Amniotic stem cell (primary cell): ENCODE data around the gene NEDD4L.
"Not testable (repeated sequence)": the region's sequence is repeated elsewhere in the genome, so short reads cannot be mapped to it uniquely, and the experiment has no call there.

Experiments used
- DNase-seq: peaks from one replicate; lab custom pipeline; 2025; lab: John Stamatoyannopoulos, UW

Gene NEDD4L

GRCh38 chr18:58427321-58427720 is 383.3 kb downstream of the NEDD4L start:
- no peak for DNase-seq

GRCh38 chr18:58429442-58429841 is 385.4 kb downstream of the NEDD4L start:
- no peak for DNase-seq

DNA sequence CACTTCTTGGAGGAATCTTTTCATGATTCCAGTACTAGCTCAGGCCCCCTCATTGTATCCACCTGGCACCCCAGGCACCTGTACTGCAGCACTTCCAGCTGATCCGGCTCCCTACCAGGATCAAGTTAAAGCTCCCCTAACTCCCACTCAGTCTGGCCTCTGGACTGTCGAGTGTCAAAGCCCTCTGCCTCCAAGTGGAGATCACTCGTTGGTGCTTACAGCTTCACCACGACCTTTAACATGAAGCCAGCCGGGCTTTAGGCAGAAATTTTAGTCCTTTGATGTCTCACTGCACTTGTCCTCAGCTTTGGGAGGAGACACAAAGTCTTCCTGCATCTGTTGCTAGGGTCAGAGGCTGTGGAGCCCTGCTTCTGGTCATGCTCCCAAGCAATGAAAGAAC is 387.2 kb downstream of the NEDD4L start:
- no peak for DNase-seq

DNA sequence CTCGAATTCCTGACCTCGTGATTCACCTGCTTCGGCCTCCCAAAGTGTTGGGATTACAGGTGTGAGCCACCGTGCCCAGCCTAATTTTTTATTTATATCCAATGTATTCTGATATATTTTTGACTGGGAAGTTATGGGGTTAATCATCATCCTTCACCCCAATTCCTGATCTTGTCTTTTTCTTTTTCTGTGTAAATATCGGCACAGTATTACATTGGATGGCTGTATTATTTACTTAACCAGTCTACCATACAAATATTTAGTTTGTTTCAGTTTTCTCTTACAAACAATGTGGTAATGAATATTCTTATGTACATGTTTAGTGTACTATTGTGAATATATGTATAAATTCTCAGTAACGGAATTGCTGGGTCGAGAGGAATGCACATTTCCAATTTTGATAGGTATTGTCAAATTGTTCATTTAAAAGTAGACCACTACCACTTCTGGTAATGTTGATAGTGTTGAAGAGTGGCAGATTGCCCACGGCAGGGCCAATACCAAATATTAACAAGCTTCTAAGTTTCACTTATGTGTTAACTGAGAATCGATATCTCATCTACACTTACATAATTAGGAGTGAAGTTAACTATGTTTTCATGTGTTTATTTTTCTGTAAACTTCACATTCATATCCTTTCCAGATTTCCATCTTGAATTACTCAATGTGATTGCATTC is 388.2 kb downstream of the NEDD4L start:
- no peak for DNase-seq

- not testable (repeated sequence) for DNase-seq
Measured at GRCh38 chr18:58435221-58436005, 391.4 kb downstream of the NEDD4L start.

- DNase-seq, result no peak
Measured at GRCh38 chr18:58438161-58438957, 394.3 kb downstream of the NEDD4L start.

DNA sequence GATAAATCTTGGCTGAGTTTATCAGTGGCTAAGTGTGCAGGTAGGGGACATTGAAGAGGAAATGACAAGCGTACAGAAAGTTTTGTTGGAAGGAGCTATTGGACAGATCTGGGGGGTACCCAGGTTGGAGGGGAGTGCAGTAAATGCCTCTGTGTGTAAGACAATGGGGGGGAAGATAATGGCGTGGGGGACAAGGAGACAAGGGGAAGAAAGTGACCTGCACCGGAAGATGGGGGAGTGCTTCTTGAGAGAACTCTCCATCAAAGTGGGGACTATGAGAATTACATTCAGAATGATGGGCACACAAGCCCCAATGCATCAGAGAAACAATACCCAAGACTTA is 394.9 kb downstream of the NEDD4L start:
- DNase-seq, result no peak

DNA sequence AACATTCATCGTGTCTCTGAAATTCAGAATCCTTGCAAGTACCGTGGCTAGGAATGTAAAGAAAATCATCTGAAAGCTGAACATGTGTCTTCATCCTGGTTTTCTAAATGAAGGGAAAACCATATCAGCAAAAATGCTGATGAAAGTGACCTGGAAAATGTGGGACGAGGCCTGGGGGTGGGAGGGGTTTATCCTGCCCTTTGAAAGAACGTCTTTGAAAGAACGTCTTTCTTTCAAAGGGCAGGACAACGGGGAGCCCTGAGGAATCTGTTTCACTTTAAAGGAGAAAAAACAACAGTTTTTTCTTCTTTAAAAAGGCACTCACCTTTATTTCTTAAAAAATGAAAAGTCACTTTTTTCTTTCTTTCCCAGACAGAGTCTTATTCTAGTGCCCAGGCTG is 399.6 kb downstream of the NEDD4L start:
- no peak for DNase-seq

GRCh38 chr18:58446391-58447060 is 402.5 kb downstream of the NEDD4L start:
- no peak for DNase-seq

DNA sequence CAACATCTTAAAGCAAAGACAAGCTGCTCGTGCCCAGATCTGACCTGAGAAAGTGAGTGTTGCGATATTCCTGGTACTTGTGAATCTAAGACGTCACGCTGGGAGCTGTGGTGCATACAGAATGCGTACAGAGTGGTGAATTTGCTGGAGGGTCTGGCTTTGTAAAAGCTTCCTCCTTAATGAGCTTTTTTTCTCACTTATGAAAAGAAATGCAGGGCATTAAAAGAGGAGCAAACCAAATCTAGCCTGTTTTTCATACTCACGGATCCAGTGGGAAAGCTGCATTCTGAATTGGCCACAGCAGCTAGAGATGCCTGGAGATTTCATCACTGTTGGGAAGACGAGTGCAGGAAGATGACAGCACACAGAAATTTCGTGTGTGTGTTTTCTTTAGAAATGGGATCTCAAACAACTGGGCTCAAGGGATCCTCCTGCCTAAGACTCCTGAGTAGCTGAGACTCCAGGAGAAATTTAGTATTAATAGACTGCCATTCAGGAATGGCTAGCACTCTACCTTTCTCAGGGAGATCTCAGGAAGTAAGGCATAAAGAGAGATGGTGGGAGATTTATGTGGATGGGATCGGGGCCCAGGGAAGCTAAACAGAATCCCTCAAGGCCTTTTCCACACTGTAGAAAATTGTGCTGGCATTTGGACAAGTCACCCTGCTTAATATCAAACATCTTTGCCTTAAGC is 403.5 kb downstream of the NEDD4L start:
- no peak for DNase-seq

- no peak for DNase-seq
Measured at GRCh38 chr18:58449464-58449863, 405.4 kb downstream of the NEDD4L start.
